Esophagus muscularis mucosa (tissue), 4 donors: ENCODE measurements around the gene ENTPD3. TPM values are rescaled to one million over a fixed set of nuclear protein-coding genes. Genes with fewer than 3 reads are reported as not detected.
A peak's percentile ranks its signal among the peaks of the same experiment; 100 is the strongest.

Experiments
- DNase-seq: peaks from one replicate; pipeline ENCODE4 v3.0.0-alpha.2; 2017; ENCODE audit errors: extremely low spot score
- H3K27ac ChIP-seq, 4 donors: fragments of 200-600 bp; sonication (generic); replicated peaks in 1 of 4; 1 replicate in 3 of 4; 2 replicates in 1 of 4; pipeline ENCODE4 v1.5.1; 2016 to 2019; ENCODE audit warnings: mild to moderate bottlenecking in 1 of 4
- H3K27me3 ChIP-seq, 4 donors: fragments of 200-600 bp; sonication (generic); one replicate each; pipeline versions ENCODE4 v1.5.1 to v1.6.0; 2016 to 2019
- H3K36me3 ChIP-seq, 4 donors: fragments of 200-600 bp; sonication (generic); one replicate each; pipeline ENCODE4 v1.5.1; 2016 to 2019
- H3K4me1 ChIP-seq, 4 donors: fragments of 200-600 bp; sonication (generic); one replicate each; pipeline ENCODE4 v1.5.1; 2016 to 2019
- H3K4me3 ChIP-seq, 4 donors: fragments of 200-600 bp; sonication (generic); 1 replicate in 2 of 4; 2 replicates in 2 of 4; pipeline ENCODE4 v1.5.1; 2016 to 2019; ENCODE audit warnings: mild to moderate bottlenecking in 4 of 4, moderate library complexity in 1 of 4
- H3K9me3 ChIP-seq, 4 donors: fragments of 200-600 bp; sonication (generic); 1 replicate in 3 of 4; 2 replicates in 1 of 4; pipeline ENCODE4 v1.5.1; 2016 to 2019
- EP300 ChIP-seq: sonication (generic); formaldehyde crosslinking; IDR thresholded peaks from one replicate; pipeline ENCODE4 v1.6.1; 2017; ENCODE audit warnings: antibody characterized with exemption
- POLR2A ChIP-seq: fragments of 450-650 bp; IDR thresholded peaks from one replicate; pipeline ENCODE4 v1.6.1; 2017; ENCODE audit warnings: antibody characterized with exemption, moderate library complexity, mild to moderate bottlenecking, low read depth
- POLR2AphosphoS5 ChIP-seq, 2 donors: sonication (generic); formaldehyde crosslinking; IDR thresholded peaks; one replicate each; pipeline ENCODE4 v1.6.1; 2017; ENCODE audit warnings: antibody characterized with exemption in 2 of 2
- WGBS: methylation state at CpG from one replicate; pipeline ENCODE4 v1.1.5; 2018; 5-methylcytosine and 5-hydroxymethylcytosine counted together
- intact Hi-C: fragments of 100-400 bp; cut with DNase I; formaldehyde crosslinking; loops from one replicate; pipeline ENCODE4 v1.15.1; 2023
- total RNA-seq, 4 donors: library from RNA; depleted of rRNA; stranded (reverse); fragments of >200 nt; gene quantifications; one replicate each; pipeline versions ENCODE4 v1.1.0 to v1.2.1, GENCODE V29; 2016
- TF ChIP-seq, protein P1 (sequence below), 3 experiments: fragments of 200-600 bp in 2 of 3; fragments of 450-650 bp in 1 of 3; sonication (generic) in 2 of 3; IDR thresholded peaks; one replicate each; pipeline ENCODE4 v1.5.1; 2017 to 2019; ENCODE audit warnings: antibody characterized with exemption in 3 of 3, mild to moderate bottlenecking in 2 of 3, moderate library complexity in 1 of 3

Gene ENTPD3
- total RNA-seq, 4 donors from 2014 or later = 1.7 to 3.6 (median 2.1) TPM

DNA sequence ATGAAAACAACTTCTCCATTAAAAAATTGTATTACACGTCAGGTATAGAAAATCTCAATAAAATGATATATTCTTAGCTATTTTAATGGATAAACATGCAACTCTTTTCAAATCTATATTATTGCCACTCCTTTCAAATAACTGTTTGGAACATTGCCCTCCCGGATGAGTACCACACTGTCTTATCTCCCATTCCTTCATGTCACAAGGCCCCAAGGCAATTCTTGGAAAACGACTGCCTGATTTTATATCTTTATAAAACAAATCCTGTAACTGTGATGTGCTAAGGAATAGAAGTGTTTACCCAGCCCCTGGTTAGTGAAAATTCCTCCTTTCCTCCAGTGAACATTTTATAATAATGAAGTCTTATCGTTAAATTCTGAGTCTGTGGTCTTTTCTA is 83.7 kb downstream of the ENTPD3 start:
- Histone ChIP-seq H3K4me1 (no peaks in the 10 kb centered on the region), H3K27me3 (no peaks in the 10 kb centered on the region), H3K36me3 (peaks cover 0 to 20% (median 9%) of the 10 kb centered on the region in 4 donors), H3K4me3 (no peak overlapping the region), H3K9me3 (no peaks in the 10 kb centered on the region), H3K27ac (no peak overlapping the region)
- intact Hi-C loops = no loop called here
- DNase-seq = no peak
- 94% methylated on average over 4 of the region's 4 CpGs for WGBS
- TF ChIP-seq POLR2AphosphoS5 (IDR thresholded peaks at IDR 0.05) (no peak), POLR2A (no peak)
- TF ChIP-seq, protein P1, sequence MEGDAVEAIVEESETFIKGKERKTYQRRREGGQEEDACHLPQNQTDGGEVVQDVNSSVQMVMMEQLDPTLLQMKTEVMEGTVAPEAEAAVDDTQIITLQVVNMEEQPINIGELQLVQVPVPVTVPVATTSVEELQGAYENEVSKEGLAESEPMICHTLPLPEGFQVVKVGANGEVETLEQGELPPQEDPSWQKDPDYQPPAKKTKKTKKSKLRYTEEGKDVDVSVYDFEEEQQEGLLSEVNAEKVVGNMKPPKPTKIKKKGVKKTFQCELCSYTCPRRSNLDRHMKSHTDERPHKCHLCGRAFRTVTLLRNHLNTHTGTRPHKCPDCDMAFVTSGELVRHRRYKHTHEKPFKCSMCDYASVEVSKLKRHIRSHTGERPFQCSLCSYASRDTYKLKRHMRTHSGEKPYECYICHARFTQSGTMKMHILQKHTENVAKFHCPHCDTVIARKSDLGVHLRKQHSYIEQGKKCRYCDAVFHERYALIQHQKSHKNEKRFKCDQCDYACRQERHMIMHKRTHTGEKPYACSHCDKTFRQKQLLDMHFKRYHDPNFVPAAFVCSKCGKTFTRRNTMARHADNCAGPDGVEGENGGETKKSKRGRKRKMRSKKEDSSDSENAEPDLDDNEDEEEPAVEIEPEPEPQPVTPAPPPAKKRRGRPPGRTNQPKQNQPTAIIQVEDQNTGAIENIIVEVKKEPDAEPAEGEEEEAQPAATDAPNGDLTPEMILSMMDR (IDR thresholded peaks at IDR 0.05) = no peak

DNA sequence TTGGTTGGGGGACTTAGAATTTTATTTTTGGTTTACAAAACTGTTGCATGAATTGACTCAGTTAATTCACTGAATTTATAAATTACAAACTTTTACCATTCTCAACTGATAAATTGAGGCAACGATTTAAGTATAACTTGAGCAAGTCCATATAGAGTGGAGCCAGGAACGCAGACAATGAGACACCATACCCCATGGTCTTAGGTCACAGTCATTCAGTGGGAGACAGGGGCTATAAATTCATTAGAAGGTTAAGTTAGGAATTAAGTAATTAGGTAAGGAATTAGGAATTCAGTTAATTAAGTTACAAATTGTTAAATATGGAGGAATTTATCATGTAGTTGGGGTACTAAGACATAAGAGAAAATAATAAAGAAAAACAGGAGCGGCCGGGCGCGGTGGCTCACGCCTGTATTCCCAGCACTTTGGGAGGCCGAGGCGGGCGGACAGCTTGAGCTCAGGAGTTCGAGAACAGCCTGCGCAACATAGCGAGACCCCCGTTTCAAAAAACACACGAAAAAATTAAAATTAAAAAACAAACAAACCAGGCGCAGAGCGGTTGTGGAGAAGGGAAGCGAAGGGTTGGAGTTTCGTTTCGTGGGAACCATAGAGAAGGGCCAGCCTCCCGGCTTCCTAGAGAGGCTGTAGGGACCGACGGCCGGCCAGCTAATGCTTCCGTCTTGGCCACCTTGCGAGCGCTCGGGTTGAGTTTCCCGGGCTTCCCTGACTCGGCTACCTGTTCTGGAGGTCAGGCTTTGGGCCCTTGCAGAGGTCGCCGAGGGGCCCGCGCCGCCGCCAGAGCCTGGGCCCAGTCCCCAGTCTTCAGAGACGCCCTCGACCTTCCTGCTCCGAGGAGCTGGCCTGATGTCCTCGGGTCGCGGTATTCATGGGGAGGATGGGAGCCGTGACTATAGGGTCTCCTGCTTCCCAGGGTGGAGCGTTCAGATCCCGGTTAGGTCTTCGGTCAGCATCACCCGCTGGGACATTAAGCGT is 89.8 kb downstream of the ENTPD3 start, which contains the start of gene ZNF619:
ZNF619 (plus strand) TSS at position 645 of the 993 bp plus-strand sequence. CDS start 858 bp downstream, outside the sequence.
- Histone ChIP-seq H3K4me3 (peak within 1 kb of the TSS; percentile 66 to 88 (median 72)), H3K36me3 (peaks cover 12 to 30% (median 21%) of the 10 kb centered on the region in 4 donors), H3K27ac (peak within 1 kb of the TSS; percentile 71 to 75 (median 73)), H3K27me3 (no peaks in the 10 kb centered on the region), H3K9me3 (no peaks in the 10 kb centered on the region), H3K4me1 (peaks cover 7 to 15% (median 13%) of the 10 kb centered on the region in 4 donors)
- WGBS = 14% methylated on average over 46 of the region's 48 CpGs
- intact Hi-C loops = loop anchor here (5.0 kb wide), 1 partner anchor 46 kb away; the partner anchor contains the start of gene ZNF621
- TF ChIP-seq POLR2AphosphoS5 (IDR thresholded peaks at IDR 0.05) = peak; percentile 28 to 52
- TF ChIP-seq POLR2A = no peak
- no peak for TF ChIP-seq EP300
- TF ChIP-seq, protein P1 (IDR thresholded peaks at IDR 0.05) = no peak
- peak; percentile 95 for DNase-seq

GRCh38 chr3:40477666-40478065 is 90.7 kb downstream of the ENTPD3 start:
- Histone ChIP-seq H3K4me1 (peaks cover 7 to 15% (median 13%) of the 10 kb centered on the region in 4 donors), H3K9me3 (no peaks in the 10 kb centered on the region), H3K36me3 (peaks cover 21 to 39% (median 28%) of the 10 kb centered on the region in 4 donors), H3K27ac (no peak overlapping the region), H3K4me3 (peak overlapping the region; percentile 66 to 88 (median 72)), H3K27me3 (no peaks in the 10 kb centered on the region)
- no peak for TF ChIP-seq POLR2A
- TF ChIP-seq EP300 = no peak
- TF ChIP-seq, protein P1 (IDR thresholded peaks at IDR 0.05) = no peak
- TF ChIP-seq POLR2AphosphoS5 (IDR thresholded peaks at IDR 0.05) = no peak
- no peak for DNase-seq
- WGBS = 59% methylated on average over 4 of the region's 4 CpGs
- intact Hi-C loops = loop anchor here (5.0 kb wide), 1 partner anchor 45 kb away; the partner anchor contains the start of gene ZNF621

Other genes starting within 250 kb of the ENTPD3 start
- gene EIF1B, start 77.5 kb upstream of the ENTPD3 start, total RNA-seq = 10 to 100 TPM; 26.5 to 32.5 (median 30.7) TPM
- gene RPL14, start 70.2 kb downstream of the ENTPD3 start, total RNA-seq = 100 to 1,000 TPM; 322 to 414 (median 372) TPM
- gene ZNF619, start 89.9 kb downstream of the ENTPD3 start, total RNA-seq = 1 to 10 TPM; 2.8 to 5.4 (median 3.5) TPM
- 1 to 10 TPM; 2.2 to 6.5 (median 2.5) TPM for gene ZNF620, start 118.9 kb downstream of the ENTPD3 start, total RNA-seq
- gene ZNF621, start 137.8 kb downstream of the ENTPD3 start, total RNA-seq = 10 to 100 TPM; 12.9 to 22.8 (median 16.8) TPM